GM12878 (cell line): Measurements from ENCODE around the gene SULT1C3.

ENCODE experiments used
- BACH1 ChIP-seq: fragments of 450-650 bp; IDR thresholded peaks from 2 replicates; pipeline ENCODE4 v1.6.1; 2017; ENCODE audit warnings: mild to moderate bottlenecking, borderline replicate concordance
- NR2F1 ChIP-seq: fragments of 450-650 bp; conservative IDR thresholded peaks from 2 replicates; pipeline ENCODE4 v1.6.1; 2017; ENCODE audit warnings: mild to moderate bottlenecking
- POLR2A ChIP-seq: IDR thresholded peaks from 2 replicates; pipeline ENCODE4 v1.6.1; 2011; ENCODE audit warnings: low read depth, mild to moderate bottlenecking, low read length
- RFX5 ChIP-seq: IDR thresholded peaks from 2 replicates; pipeline ENCODE4 v1.6.1; 2011; ENCODE audit warnings: low read depth, low read length, improper control_type of control experiment
- TF ChIP-seq, protein P1 (sequence below), 3 experiments: IDR thresholded peaks in 2 of 3; conservative IDR thresholded peaks in 1 of 3; 2 replicates each; pipeline ENCODE4 v1.5.1; 2011; ENCODE audit warnings: low read depth in 3 of 3, low read length in 3 of 3, mild to moderate bottlenecking in 3 of 3, control low read depth in 2 of 3, moderate library complexity in 2 of 3, inconsistent platforms in 1 of 3, mixed read lengths in 1 of 3; ENCODE audit not compliant: control insufficient read depth in 2 of 3, insufficient read depth in 1 of 3; ENCODE audit errors: extremely low read depth in 1 of 3

- TF ChIP-seq POLR2A = no peak
- no peak for TF ChIP-seq NR2F1
- TF ChIP-seq BACH1 = no peak
- TF ChIP-seq RFX5 = no peak
- TF ChIP-seq, protein P1, sequence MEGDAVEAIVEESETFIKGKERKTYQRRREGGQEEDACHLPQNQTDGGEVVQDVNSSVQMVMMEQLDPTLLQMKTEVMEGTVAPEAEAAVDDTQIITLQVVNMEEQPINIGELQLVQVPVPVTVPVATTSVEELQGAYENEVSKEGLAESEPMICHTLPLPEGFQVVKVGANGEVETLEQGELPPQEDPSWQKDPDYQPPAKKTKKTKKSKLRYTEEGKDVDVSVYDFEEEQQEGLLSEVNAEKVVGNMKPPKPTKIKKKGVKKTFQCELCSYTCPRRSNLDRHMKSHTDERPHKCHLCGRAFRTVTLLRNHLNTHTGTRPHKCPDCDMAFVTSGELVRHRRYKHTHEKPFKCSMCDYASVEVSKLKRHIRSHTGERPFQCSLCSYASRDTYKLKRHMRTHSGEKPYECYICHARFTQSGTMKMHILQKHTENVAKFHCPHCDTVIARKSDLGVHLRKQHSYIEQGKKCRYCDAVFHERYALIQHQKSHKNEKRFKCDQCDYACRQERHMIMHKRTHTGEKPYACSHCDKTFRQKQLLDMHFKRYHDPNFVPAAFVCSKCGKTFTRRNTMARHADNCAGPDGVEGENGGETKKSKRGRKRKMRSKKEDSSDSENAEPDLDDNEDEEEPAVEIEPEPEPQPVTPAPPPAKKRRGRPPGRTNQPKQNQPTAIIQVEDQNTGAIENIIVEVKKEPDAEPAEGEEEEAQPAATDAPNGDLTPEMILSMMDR (IDR thresholded peaks at IDR 0.05 in 2 of 3, conservative IDR thresholded peaks at IDR 0.05 in 1 of 3; ENCODE audit: control insufficient read depth in 2 of 3, extremely low read depth in 1 of 3, insufficient read depth in 1 of 3, low read depth in 3 of 3, low read length in 3 of 3) = no peak
Observed at GRCh38 chr2:108243566-108243965, 3.8 kb downstream of the SULT1C3 start.
